Hematopoietic multipotent progenitor cell treated with erythropoietin and hydrocortisone succinate and interleukin-3 and kit ligand, for 17 days (in vitro differentiated cells): ENCODE measurements around the gene CPLX1.

ENCODE experiments used
- DNase-seq: peaks from one replicate; pipeline ENCODE4 v3.0.0-alpha.2; 2015; ENCODE audit warnings: low spot score

CPLX1 gene

DNA sequence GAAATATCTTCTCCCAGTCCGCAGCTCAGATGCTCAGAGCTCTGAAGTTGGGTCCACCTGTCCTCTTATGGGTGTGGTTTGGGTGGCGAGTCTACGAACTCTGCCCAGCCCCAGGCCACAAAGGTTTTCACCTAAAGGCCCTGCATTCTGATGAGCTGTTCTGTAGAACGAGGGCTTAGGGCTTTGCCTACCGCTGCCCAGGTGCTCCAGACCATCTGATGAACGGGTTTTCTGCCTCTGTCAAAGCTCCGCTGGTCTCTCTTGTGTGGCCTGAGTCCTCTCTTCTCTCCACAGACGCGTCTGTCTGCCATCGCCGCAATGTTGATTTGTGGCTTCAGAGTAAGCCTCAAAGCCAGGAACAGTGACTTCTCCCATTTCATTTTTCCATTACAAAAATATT, 28.4 kb upstream of the CPLX1 start:
- DNase-seq, result no peak

DNA sequence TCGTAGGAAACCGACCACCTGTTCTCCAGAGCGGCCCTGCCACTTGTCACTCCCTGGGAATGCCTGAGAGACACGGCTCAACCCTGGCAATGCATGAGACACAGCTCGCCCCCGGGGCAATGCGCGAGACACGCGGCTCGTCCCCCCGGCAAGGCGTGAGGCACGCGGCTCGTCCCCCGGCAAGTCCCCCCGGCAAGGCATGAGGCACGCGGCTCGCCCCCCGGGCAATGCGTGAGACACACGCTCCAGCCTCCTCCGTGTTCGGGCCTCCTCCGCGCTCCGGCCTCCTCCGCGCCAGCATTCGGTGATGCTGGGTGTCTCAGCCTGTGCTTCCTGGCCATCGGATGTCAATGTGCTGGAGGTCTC, 27.5 kb upstream of the CPLX1 start:
- no peak for DNase-seq

DNA sequence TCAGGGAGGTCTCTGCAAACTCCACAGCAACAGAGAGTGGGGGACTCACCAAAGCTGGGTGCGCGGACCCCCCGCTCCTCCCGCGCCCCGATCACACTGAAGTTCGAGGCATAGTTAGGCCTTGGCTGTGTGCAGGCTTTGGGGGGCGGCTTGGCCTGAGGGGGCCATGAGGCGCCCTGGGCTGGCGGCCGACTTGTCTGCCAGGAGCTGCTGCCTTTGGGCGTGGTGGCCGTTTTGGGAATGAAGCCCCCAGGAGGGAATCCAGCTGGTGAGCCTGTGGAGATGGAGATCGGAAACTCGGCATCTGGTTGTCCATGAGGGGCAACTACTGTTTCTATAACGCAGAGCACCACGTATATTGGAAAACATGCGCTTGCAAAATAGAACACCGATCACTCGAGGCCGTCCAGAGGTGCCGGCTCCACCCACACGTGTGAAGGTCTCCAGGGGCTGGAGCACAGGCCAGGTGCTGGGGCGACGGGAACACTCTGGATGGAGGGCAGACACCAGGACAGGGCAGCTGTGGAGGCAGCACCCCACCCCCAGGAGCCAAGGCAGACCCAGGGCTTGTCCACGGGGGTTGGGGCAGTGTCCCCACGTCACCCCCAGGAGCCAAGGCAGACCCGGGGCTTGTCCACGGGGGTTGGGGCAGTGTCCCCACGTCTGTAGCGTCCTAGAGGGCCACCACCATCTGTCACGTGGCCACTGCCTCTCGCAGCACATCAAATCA, 25.9 kb upstream of the CPLX1 start:
- DNase-seq, result no peak

DNA sequence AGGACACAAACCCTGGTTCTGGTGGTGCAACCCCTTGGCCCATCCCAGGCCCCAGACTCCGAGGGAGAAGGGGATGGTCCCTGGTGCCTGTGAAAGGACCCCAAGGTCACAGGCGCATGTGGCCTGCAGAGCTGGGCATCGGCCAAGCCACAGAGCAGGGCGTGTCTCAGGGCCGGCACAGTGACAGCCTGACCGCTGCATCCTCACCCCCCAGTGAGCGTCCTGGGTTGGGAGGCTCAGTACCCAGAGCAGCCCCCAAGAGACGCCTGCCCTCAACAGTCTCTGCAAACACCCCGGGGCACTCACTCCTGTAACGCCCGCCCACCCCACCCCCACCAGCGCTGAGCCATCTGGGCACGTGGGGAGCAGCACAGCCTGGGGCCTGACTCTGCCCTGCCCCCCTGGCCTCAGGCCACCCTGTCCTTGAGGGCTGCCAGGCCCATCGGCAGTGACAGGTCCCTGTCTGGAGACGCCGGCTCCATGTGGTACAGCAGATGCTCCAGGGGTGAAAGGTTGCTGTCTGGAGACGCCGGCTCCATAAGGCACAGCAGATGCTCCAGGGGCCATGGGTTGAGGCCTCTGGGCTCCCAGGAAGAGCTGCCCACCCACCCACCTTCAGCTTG, 24.5 kb upstream of the CPLX1 start:
- no peak for DNase-seq

DNA sequence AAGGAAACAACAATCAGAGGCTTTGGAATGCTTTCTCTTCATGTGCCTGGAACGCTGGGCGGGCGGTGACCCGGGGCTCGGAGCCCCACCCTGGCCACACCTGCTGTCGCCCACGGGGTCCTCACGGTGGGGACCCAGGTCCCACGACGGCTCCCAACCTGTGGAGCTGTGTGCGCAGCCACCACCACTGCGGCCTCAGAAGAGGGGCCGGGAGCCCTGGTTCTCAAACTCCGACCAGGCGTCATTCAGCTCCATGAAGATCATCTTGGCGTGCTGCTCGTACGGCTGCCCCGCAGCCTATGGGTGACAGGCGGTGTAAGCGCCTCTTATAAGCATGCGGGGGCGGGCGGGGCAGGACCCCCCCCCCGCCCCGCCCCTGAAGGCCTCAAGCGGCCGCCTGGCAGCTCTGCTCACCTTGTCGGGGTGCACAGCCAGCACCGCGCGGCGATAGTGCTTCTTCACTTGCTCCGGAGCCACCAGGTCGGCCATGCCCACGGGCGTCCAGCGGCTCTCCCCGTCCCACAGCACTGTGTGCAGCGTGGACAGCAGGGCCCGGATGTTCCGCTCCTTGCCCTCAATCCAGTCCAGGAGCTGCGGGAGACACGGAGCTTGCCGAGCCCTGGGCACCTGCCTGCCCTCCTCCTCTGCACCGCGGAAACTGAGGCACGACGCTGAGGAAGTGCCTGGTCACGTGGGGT, 23.7 kb upstream of the CPLX1 start:
- no peak for DNase-seq

DNA sequence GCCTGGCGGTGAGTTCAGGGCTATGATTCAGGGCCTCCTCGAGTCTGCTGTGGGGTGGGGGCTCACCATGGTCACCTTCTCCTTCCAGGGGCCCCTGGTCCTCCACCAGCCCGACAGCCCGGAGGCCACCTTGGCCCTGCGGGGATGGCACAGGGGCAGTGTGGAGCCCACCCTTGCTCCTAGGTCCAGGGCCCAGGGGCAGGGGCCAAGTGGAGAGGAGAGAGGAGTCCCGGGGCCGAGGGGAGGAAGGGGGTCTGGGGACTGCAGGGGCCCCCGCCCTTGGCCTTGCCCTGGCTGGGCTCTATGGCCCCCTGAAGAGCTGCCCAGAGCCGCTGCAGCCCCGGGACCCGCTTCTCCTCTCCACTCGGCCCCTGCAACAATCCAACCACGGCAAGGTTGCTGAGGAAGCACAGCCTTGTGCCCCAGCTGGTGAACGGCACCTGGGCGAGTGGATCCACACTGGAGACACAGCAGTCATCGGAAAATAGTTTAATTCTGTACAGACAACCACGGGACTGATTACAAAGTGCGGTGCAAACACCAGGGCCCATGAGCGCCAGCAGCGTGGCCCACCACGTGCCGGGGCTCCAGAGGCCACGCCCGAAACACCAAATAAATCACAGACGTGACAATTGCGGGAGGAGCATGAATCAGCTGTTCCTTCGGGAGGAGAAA, 23.0 kb upstream of the CPLX1 start:
- no peak for DNase-seq

DNA sequence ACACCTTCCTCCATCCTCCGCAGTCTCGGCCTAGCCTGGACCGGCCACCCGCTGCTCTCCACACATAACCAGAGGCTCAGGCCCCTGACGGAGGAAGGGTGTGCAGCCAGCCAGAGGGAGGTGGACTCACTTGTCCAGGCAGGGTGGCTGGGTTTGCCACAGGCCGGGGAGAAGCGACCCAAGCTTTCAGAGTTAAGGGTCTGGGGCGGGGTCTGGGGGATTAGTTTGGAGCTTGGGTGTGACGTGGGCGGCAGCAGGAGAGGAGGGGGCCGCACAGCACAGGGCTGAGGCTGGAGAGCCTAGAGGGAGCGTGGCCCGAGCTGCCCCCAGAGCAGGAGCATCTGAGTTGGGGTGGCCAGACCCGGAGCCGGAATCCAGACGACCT, 22.4 kb upstream of the CPLX1 start:
- no peak for DNase-seq

DNA sequence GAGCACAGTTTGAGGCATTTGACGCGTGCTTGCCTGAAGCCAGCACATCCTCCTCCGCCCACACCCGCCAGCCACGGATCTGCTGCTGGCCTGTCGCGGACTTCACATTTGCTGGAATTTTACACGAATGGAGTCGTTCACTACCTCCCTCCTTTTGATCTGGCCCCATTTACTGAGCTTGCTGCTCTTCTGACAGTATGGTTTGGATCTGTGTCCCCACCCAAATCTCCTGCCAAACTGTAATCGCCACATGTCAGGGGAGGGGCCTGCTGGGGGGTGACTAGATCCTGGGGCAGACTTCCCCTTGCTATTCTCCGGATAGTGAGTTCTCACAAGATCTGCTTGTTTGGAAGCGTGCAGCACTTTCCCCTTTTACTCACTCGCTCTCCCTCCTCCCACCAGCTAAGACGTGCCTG, 19.9 kb upstream of the CPLX1 start:
- DNase-seq, result no peak

DNA sequence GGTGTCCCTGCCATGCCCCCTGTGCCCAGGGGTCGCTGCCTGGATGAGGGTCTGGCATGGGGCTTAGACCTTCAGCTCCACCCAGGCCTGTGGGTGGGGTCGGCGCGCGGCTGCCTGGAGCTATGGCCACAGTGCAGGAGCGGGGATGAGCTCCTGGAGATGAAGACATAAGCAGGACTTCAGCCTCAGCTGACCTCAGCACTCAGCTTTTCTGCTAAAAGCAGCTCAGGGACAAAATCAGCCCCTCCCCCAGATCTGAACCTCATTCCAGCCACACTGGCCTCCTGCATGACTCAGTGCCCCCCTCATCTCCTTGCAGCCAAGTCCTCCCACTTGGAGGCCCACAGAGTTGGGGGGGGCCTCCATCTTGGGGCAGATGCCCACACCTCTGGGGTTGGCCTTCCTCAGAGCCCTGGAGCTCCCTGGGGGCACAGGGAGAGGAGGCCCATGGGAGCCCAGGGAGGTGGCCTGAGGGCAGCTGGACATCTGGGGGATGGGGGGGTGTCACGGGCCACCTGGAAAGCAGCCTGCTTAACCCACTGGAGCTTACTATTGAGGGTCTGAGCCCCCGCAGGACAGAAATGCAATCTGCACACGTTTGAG, 19.4 kb upstream of the CPLX1 start:
- no peak for DNase-seq

DNA sequence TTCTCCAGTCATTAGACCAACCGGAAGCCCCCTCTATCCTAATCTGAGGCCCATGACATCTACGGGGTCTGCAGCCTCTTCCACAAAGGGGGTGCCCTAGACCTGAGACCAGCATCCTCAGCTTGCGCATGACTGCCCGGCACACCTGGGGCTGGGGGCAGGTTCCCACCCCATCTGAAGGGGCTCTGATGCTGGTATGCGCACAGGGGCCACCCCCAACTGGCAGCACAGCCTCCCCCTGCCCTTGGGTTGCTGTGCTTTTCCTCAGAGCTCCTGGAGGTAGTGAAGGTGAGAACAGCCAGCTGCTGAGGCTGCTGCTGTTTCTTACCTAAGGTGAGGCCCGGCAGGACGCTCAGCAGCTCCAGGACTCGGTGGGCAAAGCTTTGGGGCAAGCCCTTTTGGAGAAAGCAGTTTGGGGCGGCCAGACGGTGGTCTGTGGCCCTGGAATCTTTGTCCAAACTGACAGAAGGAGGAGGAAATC, 18.9 kb upstream of the CPLX1 start:
- DNase-seq, result no peak

DNA sequence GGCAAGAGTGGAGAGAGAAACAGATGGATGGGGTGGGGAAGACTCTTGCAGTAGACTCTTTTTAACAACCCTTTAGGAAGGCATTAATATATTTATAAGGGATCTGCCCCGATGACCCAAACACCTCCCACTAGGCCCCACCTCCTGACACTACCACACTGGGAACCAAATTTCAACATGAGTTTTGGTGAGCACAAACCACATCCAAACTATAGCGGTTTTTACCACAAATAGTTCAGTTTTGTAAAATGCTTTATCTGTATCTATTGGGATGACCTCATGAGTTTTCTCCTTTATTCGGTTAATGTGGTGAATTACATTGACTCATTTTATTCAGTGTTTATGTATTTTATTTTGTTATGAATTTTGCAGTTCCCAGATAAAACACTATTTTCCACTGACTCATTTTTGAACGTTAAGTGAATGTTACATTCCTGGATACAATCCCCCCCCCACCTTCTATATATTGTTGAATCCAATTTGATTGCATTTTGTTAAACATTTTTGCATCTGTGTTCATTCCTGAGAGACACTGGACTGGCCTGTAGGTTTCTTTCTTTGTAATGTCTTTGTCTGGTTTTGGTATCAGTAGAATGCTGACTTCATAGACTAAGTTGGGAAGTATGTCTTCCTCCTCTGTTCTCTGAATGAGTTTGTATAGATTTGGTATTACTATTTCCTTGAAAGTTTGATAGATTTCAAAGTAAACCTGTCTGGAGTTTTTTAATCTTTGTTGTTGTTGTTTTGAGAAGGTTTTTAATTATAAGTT, 13.9 kb upstream of the CPLX1 start:
- no peak for DNase-seq

DNA sequence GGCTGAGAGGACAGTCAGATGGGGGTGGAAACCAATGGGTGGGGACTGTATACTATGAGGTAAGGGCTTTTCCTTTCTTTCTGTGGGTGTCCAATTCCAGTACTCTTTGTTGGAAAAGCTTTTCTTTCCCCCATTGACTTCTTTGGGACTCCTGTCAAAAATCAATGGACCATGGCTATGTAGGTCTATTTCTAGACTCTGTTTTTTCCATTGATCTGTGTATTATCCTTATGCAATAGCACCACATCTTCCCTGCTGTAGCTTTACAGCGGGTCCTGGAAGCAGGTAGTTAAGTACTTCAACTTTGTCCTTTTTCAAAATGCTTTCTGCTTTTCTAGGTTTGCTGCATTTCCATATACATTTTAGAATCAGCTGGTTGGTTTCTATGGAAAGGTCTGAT, 11.8 kb upstream of the CPLX1 start:
- DNase-seq, result no peak

DNA sequence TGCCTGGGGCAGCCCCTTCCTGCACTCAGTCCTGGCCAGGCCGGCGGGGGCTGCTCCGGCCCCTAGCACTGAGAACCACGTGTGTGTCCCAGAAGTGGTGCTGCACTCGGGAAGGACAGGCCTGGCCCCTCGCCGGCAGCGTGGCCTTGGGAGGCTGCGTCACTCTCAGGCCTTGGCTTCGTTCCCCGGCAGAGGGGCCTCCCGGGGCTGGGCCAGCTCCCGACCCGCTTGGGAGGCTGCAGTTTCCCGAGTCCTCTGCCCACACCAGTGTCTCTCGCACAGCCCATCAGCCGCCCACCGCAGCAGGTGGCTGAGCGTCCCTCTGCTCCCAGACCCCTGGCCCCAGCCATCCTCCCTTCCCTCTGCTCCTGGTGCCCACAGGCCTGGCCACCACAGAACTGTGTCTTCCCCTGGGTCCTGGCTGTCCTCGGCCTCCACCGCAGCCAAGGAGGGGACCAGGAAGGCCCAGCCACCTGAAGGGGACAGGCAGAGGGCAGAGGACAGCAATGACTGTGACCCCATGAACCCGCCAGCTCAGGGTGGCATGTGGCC, 10.9 kb upstream of the CPLX1 start:
- DNase-seq, result no peak

DNA sequence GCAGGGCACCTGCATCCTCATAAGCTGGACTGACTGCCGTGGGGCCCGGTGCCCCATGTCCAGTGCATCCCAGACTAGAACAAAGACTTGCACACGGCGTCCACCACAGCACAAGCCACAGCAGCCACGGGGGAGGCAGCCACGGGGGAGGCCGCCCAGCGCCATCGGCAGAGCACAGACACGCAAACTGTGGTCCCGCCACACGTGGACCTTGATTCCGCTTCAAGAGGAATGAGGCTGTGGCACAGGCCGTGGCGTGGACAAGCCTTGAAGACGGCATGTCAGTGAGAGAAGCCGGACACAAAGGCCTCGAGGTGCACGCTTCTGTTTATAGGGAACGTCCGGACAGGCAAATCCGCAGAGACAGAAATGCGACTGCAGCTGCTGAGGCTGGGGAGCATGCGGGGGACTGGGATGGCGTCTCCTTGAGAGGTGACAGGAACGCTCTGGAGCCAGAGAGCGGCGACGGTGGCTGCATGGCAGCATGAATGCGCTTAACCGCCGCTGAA, 10.1 kb upstream of the CPLX1 start:
- no peak for DNase-seq

DNA sequence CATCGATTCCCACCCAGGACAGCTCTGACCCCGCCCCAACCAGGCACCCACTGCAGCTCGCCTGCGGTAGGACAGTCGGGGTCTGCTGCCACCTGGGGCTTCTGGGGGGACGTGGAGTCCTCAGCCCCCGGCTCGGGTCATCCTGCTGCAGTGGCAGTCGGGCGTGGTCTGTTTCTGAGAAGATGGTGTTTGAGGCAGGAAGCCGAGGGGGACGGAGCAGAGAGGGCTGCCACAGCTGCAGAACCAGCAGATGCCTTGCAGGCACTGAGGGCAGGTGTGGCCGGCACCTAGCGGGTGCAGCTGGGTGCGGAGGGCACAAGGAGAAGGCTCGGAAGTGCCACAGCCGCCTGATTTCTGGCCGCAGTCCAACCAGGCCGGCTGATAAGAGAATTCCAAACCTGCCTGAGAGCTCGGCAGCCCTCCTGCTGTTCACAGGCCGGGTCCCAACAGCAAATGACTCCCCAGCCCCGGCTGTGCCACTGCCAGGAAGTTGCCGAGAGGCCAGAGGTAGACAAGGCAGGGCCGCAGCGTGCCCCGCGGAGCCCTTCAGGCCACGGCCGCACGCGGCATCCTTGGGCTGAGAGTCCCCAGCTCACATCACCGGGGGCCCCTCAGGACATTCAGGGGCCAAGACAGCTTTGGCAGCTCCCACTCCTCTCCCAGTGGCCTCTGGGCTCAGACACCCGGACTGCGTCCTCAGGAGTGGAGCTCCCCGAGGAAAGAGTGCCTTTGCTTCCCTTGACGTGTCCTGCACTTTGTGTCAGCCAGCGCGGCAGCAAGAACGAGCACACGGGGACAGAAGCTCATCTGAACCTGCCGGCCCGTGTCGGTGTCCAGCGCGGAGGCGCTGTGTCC, 9.4 kb upstream of the CPLX1 start:
- no peak for DNase-seq

DNA sequence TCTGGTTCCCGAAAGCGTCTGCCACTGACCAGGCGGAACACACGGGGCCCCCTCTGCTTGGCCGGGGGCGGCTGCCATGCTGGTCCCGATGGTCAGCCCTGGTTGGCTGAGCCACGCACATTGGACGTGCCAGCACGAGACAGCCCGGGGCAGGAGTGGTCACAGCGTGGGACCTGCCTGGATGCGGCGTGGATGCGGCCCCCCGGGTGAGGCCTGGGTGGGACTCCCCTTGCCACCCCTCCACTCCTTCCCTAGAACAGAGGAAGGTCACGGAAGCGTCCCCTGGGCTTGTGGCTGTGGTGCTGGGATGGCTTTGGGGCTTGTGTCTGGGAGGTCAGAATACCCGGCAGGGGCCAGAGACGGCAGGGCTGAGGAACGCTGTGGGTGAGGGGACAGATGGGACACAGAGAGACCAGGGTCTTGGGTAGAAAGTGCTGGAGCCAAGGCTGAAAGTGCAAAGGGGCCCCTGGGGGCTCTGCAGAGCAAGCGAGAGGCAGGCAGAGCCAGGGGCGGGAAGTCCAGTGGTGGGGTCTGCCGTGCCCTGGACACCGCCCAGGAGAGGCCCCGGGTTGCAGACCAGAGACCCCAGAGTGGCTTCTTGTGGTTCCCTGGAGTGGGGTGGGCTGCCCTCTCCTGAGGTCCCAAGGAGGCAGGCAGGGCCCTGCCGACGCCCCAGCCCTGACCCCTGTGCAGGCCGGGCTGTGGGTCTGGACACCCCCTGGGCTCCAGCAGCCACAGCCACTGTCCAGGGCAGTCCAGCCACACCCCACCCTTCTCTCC, 8.6 kb upstream of the CPLX1 start:
- no peak for DNase-seq

DNA sequence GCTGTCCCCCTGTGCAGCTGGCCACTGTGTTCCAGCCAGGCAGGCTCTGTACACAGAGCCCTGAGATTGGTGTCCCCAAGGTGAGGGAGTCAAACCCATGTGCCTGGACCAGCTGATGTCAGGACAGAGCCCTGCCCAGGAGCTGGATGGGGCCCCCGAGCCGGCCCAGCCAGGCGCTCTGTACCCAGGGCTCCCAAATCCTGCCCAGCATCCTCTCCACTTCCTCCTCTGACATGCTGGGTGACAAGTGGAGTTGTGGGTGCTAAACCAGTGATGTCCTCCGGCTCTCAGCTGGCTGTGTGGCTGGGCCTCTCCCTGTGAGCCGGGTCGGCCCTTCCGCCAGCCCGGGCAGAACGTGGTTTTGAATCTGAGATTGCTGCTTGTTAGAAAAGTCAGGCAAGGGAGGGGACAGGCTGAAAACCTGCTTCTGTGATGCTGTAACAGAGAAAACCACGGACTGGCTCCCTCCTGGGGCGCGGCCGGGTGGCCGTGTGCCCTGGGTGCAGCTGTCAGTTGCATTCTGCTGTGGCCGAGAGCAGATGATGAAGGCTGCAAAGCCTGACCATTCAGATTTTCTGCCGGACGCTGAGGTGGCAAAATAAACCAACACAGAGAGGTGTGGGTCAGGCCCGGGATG, 7.9 kb upstream of the CPLX1 start:
- no peak for DNase-seq

DNA sequence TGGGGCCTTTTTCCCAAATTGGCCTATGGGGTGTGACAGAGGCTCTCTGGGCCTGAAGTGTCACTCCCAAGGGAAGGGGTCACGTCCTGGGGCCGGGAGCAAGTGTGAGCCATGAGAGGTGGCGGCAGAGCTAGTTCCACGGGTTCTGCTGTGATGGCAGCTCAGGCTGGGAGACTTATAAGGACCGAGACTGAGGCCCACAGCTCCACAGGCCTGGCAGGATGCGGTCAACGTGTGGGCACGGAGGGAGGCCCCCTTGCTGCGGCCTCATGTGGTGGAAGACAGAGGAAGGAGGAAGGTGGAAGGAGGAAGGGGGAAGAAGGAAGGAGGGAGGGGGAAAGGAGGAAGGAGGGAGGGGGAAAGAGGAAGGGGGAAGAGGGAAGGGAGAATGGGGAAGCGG, 7.2 kb upstream of the CPLX1 start:
- DNase-seq, result no peak

DNA sequence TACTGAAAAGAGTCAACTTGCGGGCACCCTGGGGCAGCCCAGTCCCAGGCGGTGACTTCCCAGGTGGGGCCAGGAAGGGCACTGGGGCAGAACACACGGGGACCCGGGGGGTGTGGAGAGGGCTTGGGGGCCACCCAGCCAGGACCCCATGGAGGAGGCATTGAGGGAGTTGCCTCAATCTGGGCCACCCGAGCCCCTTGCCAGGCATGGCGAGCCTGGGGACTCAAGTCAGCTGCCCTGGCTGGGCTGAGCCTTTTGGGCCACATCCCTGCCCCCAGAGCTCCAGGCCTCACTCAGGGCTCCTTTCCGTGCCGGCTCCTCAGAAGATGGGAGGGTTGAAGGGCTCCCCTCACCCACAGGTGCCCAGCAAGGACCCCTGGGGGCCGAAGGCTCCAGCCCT, 6.6 kb upstream of the CPLX1 start:
- no peak for DNase-seq
